ENCODE data around the gene CCT3. TPM values are rescaled to one million over a fixed set of nuclear protein-coding genes. Genes with fewer than 3 reads are reported as not detected.

CCT3 gene
- total RNA-seq, 1 donor from 2014 or later: 623 TPM

- peaks cover 67% of the 10 kb centered on the region for H3K36me3 Mint-ChIP-seq (ENCODE audit: low read depth)
- intact Hi-C loops (cut with micrococcal nuclease): no loop called here
- H3K4me3 Mint-ChIP-seq: no peak overlapping the region
- H3K9me3 Mint-ChIP-seq: no peaks in the 10 kb centered on the region
- DNase-seq: no peak
- no peak overlapping the region for H3K27ac Mint-ChIP-seq
- H3K4me1 Mint-ChIP-seq: peaks cover 8% of the 10 kb centered on the region
- H3K27me3 Mint-ChIP-seq: no peaks in the 10 kb centered on the region
These were observed 72.0 kb downstream of the CCT3 start for GRCh38 chr1:156266051-156266450.

GRCh38 chr1:156263288-156263655 is 74.8 kb downstream of the CCT3 start:
- Mint-ChIP-seq H3K36me3 (ENCODE audit: low read depth) (peaks cover 74% of the 10 kb centered on the region), H3K27me3 (no peaks in the 10 kb centered on the region), H3K4me1 (peaks cover 8% of the 10 kb centered on the region), H3K4me3 (no peak overlapping the region), H3K27ac (no peak overlapping the region), H3K9me3 (no peaks in the 10 kb centered on the region)
- DNase-seq: no peak
- intact Hi-C loops (cut with micrococcal nuclease): no loop called here

GRCh38 chr1:156262461-156263287 is 75.4 kb downstream of the CCT3 start:
- H3K36me3 Mint-ChIP-seq (ENCODE audit: low read depth): peaks cover 72% of the 10 kb centered on the region
- no peak overlapping the region for H3K27ac Mint-ChIP-seq
- H3K27me3 Mint-ChIP-seq: no peaks in the 10 kb centered on the region
- intact Hi-C loops (cut with micrococcal nuclease): no loop called here
- no peak overlapping the region for H3K4me3 Mint-ChIP-seq
- H3K4me1 Mint-ChIP-seq: peaks cover 11% of the 10 kb centered on the region
- H3K9me3 Mint-ChIP-seq: no peaks in the 10 kb centered on the region
- no peak for DNase-seq

GRCh38 chr1:156260896-156261295 is 77.2 kb downstream of the CCT3 start:
- H3K4me1 Mint-ChIP-seq: peaks cover 16% of the 10 kb centered on the region
- no peak overlapping the region for H3K4me3 Mint-ChIP-seq
- H3K9me3 Mint-ChIP-seq: no peaks in the 10 kb centered on the region
- intact Hi-C loops (cut with micrococcal nuclease): no loop called here
- H3K27me3 Mint-ChIP-seq: no peaks in the 10 kb centered on the region
- no peak for DNase-seq
- peaks cover 70% of the 10 kb centered on the region for H3K36me3 Mint-ChIP-seq (ENCODE audit: low read depth)
- no peak overlapping the region for H3K27ac Mint-ChIP-seq

GRCh38 chr1:156259805-156260204 is 78.3 kb downstream of the CCT3 start:
- no peak for DNase-seq
- Mint-ChIP-seq H3K9me3 (no peaks in the 10 kb centered on the region), H3K36me3 (ENCODE audit: low read depth) (peaks cover 63% of the 10 kb centered on the region), H3K4me3 (no peak overlapping the region), H3K27me3 (no peaks in the 10 kb centered on the region), H3K4me1 (peaks cover 14% of the 10 kb centered on the region), H3K27ac (no peak overlapping the region)
- intact Hi-C loops (cut with micrococcal nuclease): no loop called here

Other genes with a start within 250 kb of the CCT3 start
- gene LMNA, start 223.6 kb downstream of the CCT3 start, total RNA-seq: 105 and 110 TPM in 2 replicates
- 12.1 and 12.7 TPM in 2 replicates for gene SEMA4A, start 184.7 kb downstream of the CCT3 start, total RNA-seq
- 61.0 and 67.9 TPM in 2 replicates for gene SLC25A44, start 144.2 kb downstream of the CCT3 start, total RNA-seq
- 107 and 113 TPM in 2 replicates for gene PMF1, start 125.3 kb downstream of the CCT3 start, total RNA-seq
- 1.9 and 2.3 TPM in 2 replicates for gene BGLAP, start 96.1 kb downstream of the CCT3 start, total RNA-seq
- 4.2 and 4.6 TPM in 2 replicates for gene PAQR6, start 90.2 kb downstream of the CCT3 start, total RNA-seq
- gene SMG5, start 55.5 kb downstream of the CCT3 start, total RNA-seq: 93.8 and 95.8 TPM in 2 replicates
- 8.6 and 9.3 TPM in 2 replicates for gene TMEM79, start 54.0 kb downstream of the CCT3 start, total RNA-seq
- gene GLMP, start 42.6 kb downstream of the CCT3 start, total RNA-seq: 15.7 and 16.9 TPM in 2 replicates
- gene VHLL, start 39.0 kb downstream of the CCT3 start, total RNA-seq: 0.54 and 1.0 TPM in 2 replicates
- gene TSACC, start 234 bp upstream of the CCT3 start, total RNA-seq: 0.47 and 0.82 TPM in 2 replicates
- gene RHBG, start 30.9 kb upstream of the CCT3 start, total RNA-seq: not detected in 2 replicates
- 29.7 and 29.8 TPM in 2 replicates for gene MEF2D, start 162.5 kb upstream of the CCT3 start, total RNA-seq
- 10.5 and 11.2 TPM in 2 replicates for gene IQGAP3, start 234.3 kb upstream of the CCT3 start, total RNA-seq
- gene TTC24, start 241.4 kb upstream of the CCT3 start, total RNA-seq: 4.6 and 5.4 TPM in 2 replicates

Measured in activated CD4-positive, alpha-beta T cell treated with anti-CD3 and anti-CD28 coated beads, Interleukin-2, amount 10 ng/mL, durations not matched to agents 24 days and 14 days (primary cell).